ENCODE measurements around the gene SEC62.

Gene SEC62

DNA sequence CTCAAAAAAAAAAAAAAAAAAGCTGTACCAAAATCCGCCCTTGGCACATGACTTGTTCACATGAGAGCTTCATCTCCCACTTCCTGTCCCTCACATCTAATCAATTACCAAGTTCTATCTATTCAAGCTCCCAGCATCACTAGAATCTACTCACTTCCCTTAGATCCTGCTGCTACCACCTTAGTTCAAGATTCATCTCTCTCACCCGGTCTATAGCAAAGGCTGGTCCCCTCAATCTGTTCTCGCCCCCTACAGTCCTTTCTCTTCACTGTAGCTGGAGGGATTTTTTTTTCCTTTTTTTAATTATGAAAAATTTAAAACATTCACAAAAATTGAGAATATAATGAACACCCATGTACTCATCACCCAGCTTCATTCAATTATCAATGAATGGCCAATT lies 54.5 kb downstream of the SEC62 start:
- no peak for DNase-seq

DNA sequence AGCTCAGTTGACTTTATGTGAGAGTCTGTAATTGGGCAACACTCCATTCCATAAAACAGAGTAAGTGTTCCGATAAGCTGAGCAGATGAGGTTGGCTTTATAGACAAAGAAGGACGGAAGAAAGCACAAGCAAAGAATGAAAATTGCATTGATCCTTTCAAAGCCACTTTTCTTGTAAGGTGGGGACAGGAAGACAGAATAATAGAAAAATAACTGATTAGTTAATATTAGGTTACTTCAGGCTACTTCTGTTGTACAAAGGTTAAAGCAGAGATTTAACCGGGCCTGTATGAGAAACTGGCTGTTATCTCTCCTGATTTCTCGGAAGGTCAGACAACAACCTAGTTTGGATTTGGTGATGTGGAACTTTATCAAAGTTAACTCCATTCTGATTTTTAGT lies 55.7 kb downstream of the SEC62 start:
- DNase-seq, result no peak

DNA sequence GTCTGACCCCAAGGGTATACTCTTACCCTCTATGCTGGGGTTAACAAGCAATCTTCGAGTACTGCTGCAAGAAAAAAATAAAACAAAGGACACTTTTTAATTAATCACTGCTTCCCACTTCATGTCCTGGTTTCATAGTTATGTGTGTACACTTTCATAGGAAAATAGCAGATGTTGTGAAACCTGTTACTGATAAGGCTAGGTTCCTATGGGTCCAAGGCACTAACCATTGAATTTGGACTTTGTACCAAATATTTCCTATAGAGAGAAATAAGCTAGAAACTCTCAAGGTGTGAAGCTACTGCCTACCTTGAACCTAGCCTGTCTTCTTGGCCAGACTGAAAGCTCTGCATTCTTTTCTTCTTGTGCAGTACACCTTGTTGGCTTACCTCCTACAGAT lies 56.6 kb downstream of the SEC62 start:
- no peak for DNase-seq

DNA sequence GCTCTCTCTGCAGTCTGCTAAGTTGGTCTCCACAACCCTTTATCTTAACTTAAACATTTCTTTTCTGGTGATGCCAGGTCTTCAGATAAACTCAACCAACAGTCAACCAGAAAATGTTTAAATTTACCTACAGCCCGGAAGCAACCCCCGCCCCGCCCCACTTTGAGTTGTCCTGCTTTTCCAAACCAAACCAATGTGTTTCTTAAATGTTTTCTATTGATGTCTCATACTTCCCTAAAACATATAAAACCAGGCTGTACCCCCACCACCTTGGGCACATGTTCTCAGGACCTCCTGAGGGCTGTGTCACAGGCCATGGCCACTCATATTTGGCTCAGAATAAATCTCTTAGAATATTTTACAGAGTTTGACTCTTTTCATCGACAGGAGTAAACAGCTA lies 58.0 kb downstream of the SEC62 start:
- no peak for DNase-seq

DNA sequence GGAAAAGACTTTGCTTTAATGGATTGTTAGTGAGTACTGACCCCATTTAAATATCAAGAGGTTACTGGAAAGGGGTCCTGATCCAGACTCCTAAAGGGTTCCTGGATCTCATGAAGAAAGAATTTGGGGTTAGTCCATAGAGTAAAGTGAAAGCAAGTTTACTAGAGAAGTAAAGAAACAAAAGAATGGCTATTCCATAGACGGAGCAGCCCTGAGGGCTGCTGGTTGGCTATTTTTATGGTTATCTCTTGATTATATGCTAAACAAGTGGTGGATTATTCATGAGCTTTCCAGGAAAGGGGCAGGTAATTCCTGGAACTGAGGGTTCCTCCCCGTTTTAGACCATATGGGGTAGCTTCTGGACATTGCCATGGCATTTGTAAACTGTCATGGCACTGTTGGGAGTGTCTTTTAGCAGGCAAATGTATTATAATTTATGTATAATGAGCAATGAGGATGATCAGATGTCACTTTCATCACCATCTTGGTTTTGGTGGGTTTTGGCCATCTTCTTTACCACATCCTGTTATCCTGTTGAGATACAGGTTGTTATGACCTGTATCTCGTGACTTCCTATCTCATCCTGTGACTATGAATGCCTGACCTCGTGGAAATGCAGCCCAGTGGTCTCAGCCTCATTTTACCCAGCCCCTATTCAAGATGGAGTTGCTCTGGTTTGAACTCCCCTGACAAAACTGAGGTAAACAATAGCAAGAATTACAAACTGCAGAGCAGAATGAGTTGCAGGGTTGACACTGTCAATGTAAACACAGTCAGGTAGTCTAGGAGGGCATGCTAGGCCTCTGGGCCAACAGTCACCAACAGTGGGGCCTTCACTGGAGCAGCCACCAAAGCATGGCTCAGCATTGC lies 60.9 kb downstream of the SEC62 start:
- no peak for DNase-seq

DNA sequence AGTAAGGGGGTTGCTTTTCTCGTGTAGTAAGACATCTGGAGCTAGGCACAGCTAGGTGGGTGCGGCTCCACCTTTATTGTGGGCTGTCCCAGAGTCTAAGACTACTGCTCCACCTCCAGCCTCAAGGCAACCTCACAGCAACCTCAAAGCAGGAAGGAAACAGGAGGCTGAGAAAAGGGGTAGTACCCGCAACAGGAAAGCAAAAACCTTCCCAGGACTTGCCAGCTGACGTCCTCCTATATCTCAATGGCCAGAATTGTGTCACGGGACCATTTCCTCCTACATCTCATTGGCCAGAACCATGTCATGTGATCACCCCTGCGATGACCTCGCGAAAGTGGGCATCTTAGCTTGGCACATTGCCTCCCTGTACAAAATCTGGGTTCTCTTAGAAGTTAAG lies 66.9 kb downstream of the SEC62 start:
- DNase-seq, result peak; percentile 13 to 31 (median 30)

DNA sequence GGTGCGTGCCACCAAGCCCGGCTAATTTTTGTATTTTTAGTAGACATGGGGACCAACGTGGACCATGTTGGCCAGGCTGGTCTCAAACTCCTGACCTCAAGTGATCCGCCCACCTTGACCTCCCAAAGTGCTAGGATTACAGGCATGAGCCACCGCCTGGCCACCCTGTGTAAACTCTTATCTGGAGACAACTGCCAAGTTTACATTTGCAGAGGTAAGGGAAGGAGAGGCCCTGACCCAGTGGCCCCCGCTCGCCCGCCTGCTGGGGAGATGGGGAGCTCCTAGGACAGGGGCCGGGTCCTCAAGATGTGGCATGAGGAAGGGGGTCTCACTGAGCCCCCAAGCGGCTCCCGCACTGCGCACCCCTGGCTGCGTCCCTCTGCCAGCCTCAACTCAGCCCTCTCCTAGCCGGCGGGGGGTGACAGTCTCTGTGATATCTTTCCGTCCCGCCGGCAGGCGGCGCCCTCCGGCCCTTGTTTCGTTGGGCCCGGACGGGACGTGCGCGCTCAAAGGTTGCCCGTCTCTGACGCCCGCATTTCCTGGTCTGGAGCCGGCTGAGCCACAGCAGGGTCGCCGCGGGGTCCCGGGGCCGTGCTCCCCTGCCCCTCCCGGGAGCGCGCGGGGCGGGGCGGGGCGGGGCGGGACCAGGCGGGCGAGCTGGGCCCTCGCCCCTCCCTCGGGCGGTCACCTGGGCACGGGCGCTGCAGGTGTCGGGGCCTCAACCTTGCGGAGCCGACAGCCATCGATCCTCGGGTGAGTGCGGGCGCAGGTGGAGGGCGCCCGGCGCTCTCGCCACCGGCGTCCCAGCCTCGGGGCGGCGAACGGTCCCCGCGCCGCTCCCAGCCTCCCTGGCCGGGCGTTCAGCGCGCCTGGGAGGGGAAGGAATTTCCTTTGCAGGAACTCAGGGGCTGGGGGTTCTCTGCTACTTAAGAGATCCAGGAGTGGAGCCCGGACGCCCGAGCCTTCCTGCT lies 71.1 kb downstream of the SEC62 start, which contains the start of gene GPR160:
GPR160 (plus strand) TSS at position 533 of the 971 bp plus-strand sequence. CDS start 45,978 bp downstream, outside the sequence.
- DNase-seq, result peak; percentile 87 to 95 (median 90)

DNA sequence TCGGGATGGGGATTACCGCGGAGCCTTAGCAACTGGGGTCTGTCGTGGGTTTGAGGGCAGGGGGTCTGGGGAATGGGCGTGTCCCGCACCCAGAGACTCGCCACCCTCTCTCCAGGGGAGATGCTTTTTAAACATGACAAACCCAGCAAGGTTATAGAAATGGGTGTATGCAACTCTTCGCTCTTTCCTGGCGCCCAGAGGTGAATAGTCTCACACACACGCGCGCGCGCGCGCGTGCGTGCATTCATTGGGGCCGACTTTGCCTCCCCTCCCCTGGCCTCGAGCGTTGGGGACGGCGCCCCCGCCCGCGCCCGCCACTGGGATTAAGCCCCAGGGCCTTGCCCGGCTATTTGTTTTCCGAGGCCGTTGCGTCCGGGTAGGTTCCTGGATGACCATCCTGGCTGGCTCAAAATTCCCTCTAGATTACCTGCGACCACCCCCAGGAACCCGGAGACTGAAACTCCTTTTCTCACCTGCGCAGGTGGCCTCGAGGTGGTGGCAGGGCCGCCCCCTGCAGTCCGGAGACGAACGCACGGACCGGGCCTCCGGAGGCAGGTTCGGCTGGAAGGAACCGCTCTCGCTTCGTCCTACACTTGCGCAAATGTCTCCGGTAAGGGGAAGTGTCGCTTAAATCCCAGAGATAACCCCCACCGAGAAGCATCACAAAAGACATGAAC lies 72.0 kb downstream of the SEC62 start:
- peak in 2 of 3 donors; percentile 51 to 56 for DNase-seq

DNA sequence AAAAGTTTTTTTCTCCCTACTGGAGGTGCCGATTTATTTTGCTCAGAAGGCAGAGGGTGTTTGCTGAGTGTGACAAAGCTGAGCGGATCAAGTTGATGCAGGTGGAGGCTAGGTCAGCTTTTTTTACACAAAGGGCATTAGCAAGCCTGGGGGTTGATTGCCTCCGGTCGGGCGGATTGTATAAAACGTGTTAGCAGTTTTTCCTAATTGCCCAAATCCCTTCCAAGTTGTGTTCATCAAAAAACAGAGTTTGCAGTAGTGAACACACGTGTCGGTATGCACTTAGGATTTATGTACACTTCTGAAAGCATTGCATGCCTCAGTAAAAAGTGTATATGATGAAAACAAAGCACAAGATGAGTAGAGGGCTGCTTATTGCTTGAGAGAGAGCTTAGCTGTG lies 73.8 kb downstream of the SEC62 start:
- DNase-seq, result no peak

DNA sequence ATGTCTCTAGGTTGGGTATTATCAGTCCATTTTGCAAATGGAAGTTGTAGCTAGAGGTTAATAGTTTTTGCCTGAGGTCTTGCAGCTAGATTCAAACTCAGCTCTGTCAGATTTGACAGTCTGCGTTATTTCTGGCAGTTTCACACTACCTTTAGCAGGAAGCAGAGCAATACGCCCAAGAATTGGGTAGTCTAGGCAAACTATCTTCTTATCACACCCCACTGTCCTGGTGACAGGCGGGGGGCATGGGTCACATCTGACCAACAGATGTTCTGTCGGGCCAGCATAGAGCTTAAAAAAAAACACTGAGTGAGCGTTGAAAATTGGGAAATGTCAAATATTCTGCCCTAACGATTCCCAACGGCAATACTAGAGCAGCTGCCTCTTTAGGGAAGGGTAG lies 76.9 kb downstream of the SEC62 start:
- no peak for DNase-seq

DNA sequence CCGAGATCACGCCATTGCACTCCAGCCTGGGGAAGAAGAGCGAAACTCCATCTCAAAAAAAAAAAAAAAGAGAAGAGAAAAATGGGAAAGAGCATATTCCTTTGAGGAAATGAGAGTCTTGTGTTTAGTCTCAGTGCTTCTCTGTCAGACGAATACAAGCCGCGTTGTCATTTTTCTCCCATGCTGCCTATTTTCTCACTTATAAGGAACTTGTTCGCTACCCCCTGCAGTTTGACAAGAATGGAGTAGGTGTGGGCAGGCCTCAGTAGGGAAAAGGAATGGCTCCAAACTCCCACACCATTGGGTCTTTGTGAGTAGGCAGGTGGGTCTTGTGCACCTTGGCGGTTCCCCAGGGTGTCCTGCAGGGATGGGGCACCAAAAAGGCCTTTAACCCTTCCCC lies 77.7 kb downstream of the SEC62 start:
- DNase-seq, result peak; percentile 46 to 63 (median 57)

DNA sequence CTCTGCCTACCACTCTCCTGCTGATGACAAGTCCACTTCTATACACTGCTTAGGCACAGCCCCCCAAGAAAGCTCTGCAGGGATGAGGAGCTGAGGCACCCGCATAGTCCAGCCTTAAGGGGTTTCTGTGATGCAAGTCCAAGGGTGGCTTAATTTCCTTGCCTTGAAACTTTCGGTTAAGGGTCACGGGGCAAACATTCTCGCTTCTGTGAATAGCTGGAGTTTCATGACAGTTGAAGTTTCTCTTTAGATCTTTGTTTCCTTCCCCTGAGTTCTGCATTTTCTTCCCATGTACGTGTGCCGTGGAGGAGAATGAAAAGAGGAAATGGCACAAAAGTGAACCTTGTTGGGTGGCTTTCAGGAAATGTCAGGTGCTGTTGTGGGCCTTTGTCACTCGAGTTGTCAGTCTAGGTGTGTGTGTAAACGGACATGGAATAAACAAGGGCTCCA lies 78.2 kb downstream of the SEC62 start:
- peak; percentile 61 to 78 (median 72) for DNase-seq

DNA sequence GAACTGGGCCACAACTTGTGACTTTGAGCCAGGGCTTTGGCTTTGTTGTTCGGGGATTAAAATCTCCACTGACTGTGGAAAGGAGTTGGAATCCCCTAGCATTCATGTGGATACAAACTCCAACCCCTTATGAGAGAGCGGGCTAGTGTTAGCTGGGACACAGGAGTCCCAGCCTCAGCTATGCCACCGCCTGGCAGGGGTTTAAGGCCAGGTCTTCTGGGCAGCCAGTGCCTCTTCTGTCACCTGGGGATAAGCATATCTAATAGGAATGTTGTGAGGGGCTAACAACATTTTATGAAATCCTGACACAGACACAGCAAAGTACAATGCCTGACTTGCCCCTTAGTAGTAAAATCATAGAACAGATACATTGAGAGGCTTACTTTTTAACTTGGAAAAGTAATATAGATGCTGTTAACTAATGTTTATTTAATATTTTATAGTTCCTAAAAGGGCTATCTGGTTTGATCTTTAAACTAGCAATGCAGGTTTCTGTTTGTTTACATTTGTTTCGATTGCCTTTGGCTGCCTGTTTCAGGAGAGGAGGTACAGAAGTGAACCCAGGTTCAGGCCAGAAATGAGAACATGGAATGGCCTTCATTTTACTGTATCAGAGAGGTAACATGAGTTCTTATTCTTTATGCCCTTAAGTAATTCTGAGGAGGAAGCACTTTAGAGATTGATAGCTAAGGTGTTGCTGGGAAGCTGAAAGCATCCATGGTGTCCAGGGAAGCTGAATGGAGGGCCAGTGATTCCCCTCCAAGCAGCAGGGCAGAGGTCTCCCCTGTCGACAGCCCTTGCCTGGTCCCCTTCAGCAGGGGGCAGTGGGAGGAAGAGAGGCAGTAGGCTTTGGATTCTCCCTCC lies 79.9 kb downstream of the SEC62 start:
- no peak for DNase-seq

DNA sequence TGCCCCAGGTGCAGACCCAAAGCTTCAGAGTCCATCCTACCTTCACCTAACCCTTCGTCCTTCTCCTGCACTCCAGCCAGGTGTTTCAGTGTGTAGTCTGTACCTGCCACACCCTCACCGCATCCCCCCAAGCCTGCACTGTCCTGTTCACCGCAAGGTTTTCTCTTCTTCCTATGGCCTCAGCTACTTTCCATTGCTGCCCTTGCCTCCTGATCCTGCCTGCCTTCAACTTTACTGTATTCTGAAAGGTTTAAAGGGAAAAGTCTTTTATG lies 80.5 kb downstream of the SEC62 start:
- DNase-seq, result no peak
